Stimulated activated CD4-positive, alpha-beta T cell treated with anti-CD3 and anti-CD28 coated beads, Interleukin-1b, Interleukin-23, amount 100 ng/mL, for 24 hours (primary cell): ENCODE measurements around the gene TYR.
"Not testable (repeated sequence)": the region's sequence is repeated elsewhere in the genome, so short reads cannot be mapped to it uniquely, and the experiment has no call there.

Experiments
- DNase-seq, 4 experiments: peaks; one replicate each; pipeline ENCODE4 v3.0.0-alpha.2; 2020; ENCODE audit warnings: low read depth in 4 of 4, low spot score in 1 of 4

TYR gene

GRCh38 chr11:89177691-89178231 lies at the start of gene TYR:
TSS of gene TYR (plus strand) at chr11:89177875. CDS start at chr11:89177954, 79 bp downstream.
- DNase-seq, result no peak

- DNase-seq, result no peak
These were observed 41.1 kb upstream of the TYR start for GRCh38 chr11:89136606-89137005.

- no peak for DNase-seq
These were observed 30.4 kb upstream of the TYR start for GRCh38 chr11:89147229-89147628.

GRCh38 chr11:89159974-89160373 lies 17.7 kb upstream of the TYR start:
- no peak for DNase-seq

GRCh38 chr11:89161949-89162348 lies 15.7 kb upstream of the TYR start:
- no peak for DNase-seq

- DNase-seq, result no peak
These were observed 14.0 kb upstream of the TYR start for GRCh38 chr11:89163686-89164085.

- DNase-seq, result no peak
These were observed 9.3 kb upstream of the TYR start for GRCh38 chr11:89168396-89168795.

- DNase-seq, result no peak
These were observed 1.9 kb upstream of the TYR start for GRCh38 chr11:89175796-89176195.

- no peak for DNase-seq
These were observed 737 bp upstream of the TYR start for GRCh38 chr11:89176938-89177337.

- DNase-seq, result no peak
These were observed 3.4 kb downstream of the TYR start for GRCh38 chr11:89181111-89181510.

GRCh38 chr11:89182773-89183518 lies 5.3 kb downstream of the TYR start:
- DNase-seq, result no peak

GRCh38 chr11:89184021-89184420 lies 6.3 kb downstream of the TYR start:
- DNase-seq, result no peak

GRCh38 chr11:89189776-89190175 lies 12.1 kb downstream of the TYR start:
- DNase-seq, result no peak

- DNase-seq, result no peak
These were observed 23.5 kb downstream of the TYR start for GRCh38 chr11:89201138-89201537.

- DNase-seq, result no peak
These were observed 26.1 kb downstream of the TYR start for GRCh38 chr11:89203814-89204213.

GRCh38 chr11:89205378-89205777 lies 27.7 kb downstream of the TYR start:
- no peak for DNase-seq

- DNase-seq, result no peak
These were observed 43.1 kb downstream of the TYR start for GRCh38 chr11:89220684-89221339.

- no peak for DNase-seq
These were observed 57.4 kb downstream of the TYR start for GRCh38 chr11:89235083-89235482.

- no peak for DNase-seq
These were observed 58.3 kb downstream of the TYR start for GRCh38 chr11:89235976-89236375.

GRCh38 chr11:89247007-89247406 lies 69.3 kb downstream of the TYR start:
- DNase-seq, result not testable (repeated sequence)

GRCh38 chr11:89249196-89249595 lies 71.5 kb downstream of the TYR start:
- no peak for DNase-seq

- DNase-seq, result not testable (repeated sequence)
These were observed 83.8 kb downstream of the TYR start for GRCh38 chr11:89261483-89261882.
